Sigmoid colon (tissue), 7 donors: ENCODE measurements around the gene NPB. TPM values are rescaled to one million over a fixed set of nuclear protein-coding genes. Genes with fewer than 3 reads are reported as not detected.
A peak's percentile ranks its signal among the peaks of the same experiment; 100 is the strongest.

Experiments
- DNase-seq: peaks from one replicate; pipeline ENCODE4 v3.0.0-alpha.2; 2019
- H3K27ac ChIP-seq, 4 donors: fragments of 200-600 bp; sonication (generic); one replicate each; pipeline ENCODE4 v1.5.1; 2016 to 2019; ENCODE audit warnings: mild to moderate bottlenecking in 1 of 4
- H3K27me3 ChIP-seq, 3 donors: fragments of 200-600 bp; sonication (generic); one replicate each; pipeline ENCODE4 v1.5.1; 2019; ENCODE audit warnings: mild to moderate bottlenecking in 1 of 3
- H3K36me3 ChIP-seq, 4 donors: fragments of 200-600 bp; sonication (generic); one replicate each; pipeline ENCODE4 v1.5.1; 2016 to 2019
- H3K4me1 ChIP-seq, 4 donors: fragments of 200-600 bp; sonication (generic); one replicate each; pipeline ENCODE4 v1.5.1; 2017 to 2019
- H3K4me3 ChIP-seq, 4 donors: fragments of 200-600 bp; sonication (generic); one replicate each; pipeline ENCODE4 v1.5.1; 2017 to 2019; ENCODE audit warnings: mild to moderate bottlenecking in 2 of 4, moderate library complexity in 1 of 4
- H3K9me3 ChIP-seq, 4 donors: fragments of 200-600 bp in 3 of 4; sonication (generic) in 3 of 4; one replicate each; pipeline versions ENCODE4 v1.5.1 to v1.6.1; 2013 to 2019
- EP300 ChIP-seq, 4 donors: sonication (generic); formaldehyde crosslinking; IDR thresholded peaks; one replicate each; pipeline ENCODE4 v1.6.1; 2017; ENCODE audit warnings: antibody characterized with exemption in 4 of 4
- POLR2A ChIP-seq, 2 donors: fragments of 450-650 bp; IDR thresholded peaks; one replicate each; pipeline ENCODE4 v1.6.1; 2016; ENCODE audit warnings: antibody characterized with exemption in 2 of 2, mild to moderate bottlenecking in 2 of 2, moderate library complexity in 2 of 2
- POLR2AphosphoS5 ChIP-seq, 4 donors: sonication (generic); formaldehyde crosslinking; IDR thresholded peaks; one replicate each; pipeline ENCODE4 v1.6.1; 2017; ENCODE audit warnings: antibody characterized with exemption in 4 of 4
- WGBS, 2 donors: extraction: QIAGEN DNeasy Blood & Tissue Kit; methylation state at CpG; one replicate each; pipeline ENCODE4 v1.1.7; 2013; 5-methylcytosine and 5-hydroxymethylcytosine counted together
- intact Hi-C: fragments of 100-400 bp; cut with DNase I; formaldehyde crosslinking; loops from one replicate; pipeline ENCODE4 v1.15.1; 2023
- polyA plus RNA-seq, 3 donors: library from polyadenylated mRNA; stranded (reverse); fragments of 200-250 nt; gene quantifications; one replicate each; pipeline ENCODE4 v1.2.3, GENCODE V29; 2013
- total RNA-seq, 4 donors: library from RNA; depleted of rRNA; stranded (reverse); fragments of >200 nt; gene quantifications; one replicate each; pipeline ENCODE4 v1.1.0, GENCODE V29; 2016
- TF ChIP-seq, protein P1 (sequence below), 4 experiments: fragments of 450-650 bp in 3 of 4; fragments of 200-600 bp in 1 of 4; IDR thresholded peaks; one replicate each; pipeline ENCODE4 v1.5.1; 2016 to 2019; ENCODE audit warnings: antibody characterized with exemption in 4 of 4, mild to moderate bottlenecking in 3 of 4, moderate library complexity in 2 of 4
- donor health status: healthy with polysubstance abuse.
- donor health status: Bipolar disorder and iron deficiency.
- donor health status: healthy.

NPB gene
- total and polyA plus RNA-seq, 7 donors, result 0.27 to 1.8 (median 0.79) TPM; not detected in 3

DNA sequence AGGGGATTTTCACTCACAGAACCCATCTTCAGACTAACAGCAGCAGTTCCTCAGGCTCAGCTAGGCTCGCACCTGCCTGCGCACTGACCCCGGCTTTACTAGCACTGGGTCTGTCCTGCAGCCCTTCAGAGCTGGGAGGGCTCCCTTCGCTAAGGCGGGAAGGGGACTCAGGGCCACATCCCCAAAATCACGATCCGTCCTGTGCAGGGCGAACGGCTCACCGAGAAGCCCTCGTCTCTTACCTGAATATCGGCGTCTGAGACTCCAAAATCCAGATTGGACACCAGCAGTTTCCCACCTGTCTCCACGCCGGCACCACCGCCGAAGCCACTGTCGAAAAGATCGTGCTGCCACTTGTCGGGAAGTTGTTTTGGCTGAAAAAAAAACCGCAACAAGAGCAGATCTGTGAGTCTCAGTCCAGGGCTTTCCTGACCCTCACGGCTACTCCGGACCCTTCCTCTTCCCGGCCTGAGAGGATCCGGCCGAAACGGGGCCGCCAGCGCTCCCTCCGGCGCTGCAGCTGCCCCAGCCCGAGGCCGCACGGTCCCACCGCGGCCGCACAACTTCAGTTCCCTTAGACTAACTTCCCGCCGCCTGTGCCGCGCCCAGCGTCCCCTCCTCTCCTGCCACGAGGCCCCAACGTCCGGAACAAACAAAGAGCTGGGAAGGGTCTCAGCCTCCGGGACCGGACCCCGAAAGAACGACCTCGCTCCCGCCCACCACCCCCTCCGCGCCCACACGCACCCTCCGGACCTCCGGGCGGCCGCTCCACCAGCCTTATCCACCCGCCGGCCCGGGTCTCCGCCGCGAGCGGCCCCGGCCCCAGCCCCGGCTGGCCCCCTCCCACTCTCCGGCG lies 11.4 kb upstream of the NPB start:
- WGBS, 2 donors, result 5 to 9% methylated on average over 69 of the region's 69 CpGs
- Histone ChIP-seq H3K27ac (peak overlapping the region; percentile 89 to 97 (median 94)), H3K27me3 (no peaks in the 10 kb centered on the region), H3K9me3 (no peaks in the 10 kb centered on the region), H3K4me3 (peak overlapping the region; percentile 77 to 99 (median 90)), H3K4me1 (peaks cover 0 to 32% (median 26%) of the 10 kb centered on the region in 4 donors), H3K36me3 (peaks cover 27 to 64% (median 32%) of the 10 kb centered on the region in 4 donors)
- peak; percentile 62 for DNase-seq
- no peak for TF ChIP-seq POLR2A (IDR thresholded peaks at IDR 0.05)
- no peak for TF ChIP-seq EP300 (IDR thresholded peaks at IDR 0.05)
- TF ChIP-seq POLR2AphosphoS5 (IDR thresholded peaks at IDR 0.05), result no peak
- TF ChIP-seq, protein P1, sequence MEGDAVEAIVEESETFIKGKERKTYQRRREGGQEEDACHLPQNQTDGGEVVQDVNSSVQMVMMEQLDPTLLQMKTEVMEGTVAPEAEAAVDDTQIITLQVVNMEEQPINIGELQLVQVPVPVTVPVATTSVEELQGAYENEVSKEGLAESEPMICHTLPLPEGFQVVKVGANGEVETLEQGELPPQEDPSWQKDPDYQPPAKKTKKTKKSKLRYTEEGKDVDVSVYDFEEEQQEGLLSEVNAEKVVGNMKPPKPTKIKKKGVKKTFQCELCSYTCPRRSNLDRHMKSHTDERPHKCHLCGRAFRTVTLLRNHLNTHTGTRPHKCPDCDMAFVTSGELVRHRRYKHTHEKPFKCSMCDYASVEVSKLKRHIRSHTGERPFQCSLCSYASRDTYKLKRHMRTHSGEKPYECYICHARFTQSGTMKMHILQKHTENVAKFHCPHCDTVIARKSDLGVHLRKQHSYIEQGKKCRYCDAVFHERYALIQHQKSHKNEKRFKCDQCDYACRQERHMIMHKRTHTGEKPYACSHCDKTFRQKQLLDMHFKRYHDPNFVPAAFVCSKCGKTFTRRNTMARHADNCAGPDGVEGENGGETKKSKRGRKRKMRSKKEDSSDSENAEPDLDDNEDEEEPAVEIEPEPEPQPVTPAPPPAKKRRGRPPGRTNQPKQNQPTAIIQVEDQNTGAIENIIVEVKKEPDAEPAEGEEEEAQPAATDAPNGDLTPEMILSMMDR (IDR thresholded peaks at IDR 0.05), result no peak
- intact Hi-C loops, result loop anchor here (2.0 kb wide), 1 partner anchor 20 kb away; the partner anchor contains the start of gene ARHGDIA

- Histone ChIP-seq H3K4me3 (peak overlapping the region; percentile 77 to 99 (median 90)), H3K9me3 (no peaks in the 10 kb centered on the region), H3K4me1 (peaks cover 0 to 32% (median 26%) of the 10 kb centered on the region in 4 donors), H3K27me3 (no peaks in the 10 kb centered on the region), H3K36me3 (peaks cover 24 to 64% (median 33%) of the 10 kb centered on the region in 4 donors), H3K27ac (peak overlapping the region; percentile 89 to 97 (median 94))
- TF ChIP-seq, protein P1 (IDR thresholded peaks at IDR 0.05), result no peak
- TF ChIP-seq POLR2AphosphoS5 (IDR thresholded peaks at IDR 0.05) (no peak), POLR2A (IDR thresholded peaks at IDR 0.05) (no peak), EP300 (IDR thresholded peaks at IDR 0.05) (no peak)
- intact Hi-C loops, result loop anchor here (2.0 kb wide), 1 partner anchor 20 kb away; the partner anchor contains the start of gene ARHGDIA
- no peak for DNase-seq
- 1% methylated on average over 40 of the region's 40 CpGs for WGBS, 2 donors
Observed at GRCh38 chr17:81891303-81891552, 10.8 kb upstream of the NPB start.

DNA sequence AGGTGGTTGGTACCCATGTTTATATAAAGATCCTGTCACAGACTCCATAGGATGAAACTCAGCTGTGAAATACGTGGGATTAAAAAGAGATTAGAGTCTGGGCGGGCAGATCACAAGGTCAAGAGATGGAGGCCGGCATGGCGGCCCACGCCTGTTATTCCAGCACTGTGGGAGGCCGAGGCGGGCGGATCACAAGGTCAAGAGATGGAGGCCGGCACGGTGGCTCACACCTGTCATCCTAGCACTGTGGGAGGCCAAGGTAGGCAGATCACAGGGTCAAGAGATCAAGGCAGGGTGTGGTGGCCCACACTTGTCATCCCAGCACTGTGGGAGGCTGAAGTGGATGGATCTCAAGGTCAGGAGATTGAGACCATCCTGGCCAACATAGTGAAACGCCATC lies 6.6 kb upstream of the NPB start:
- Histone ChIP-seq H3K27ac (no peak overlapping the region), H3K36me3 (peaks cover 4 to 67% (median 34%) of the 10 kb centered on the region in 4 donors), H3K9me3 (no peaks in the 10 kb centered on the region), H3K27me3 (no peaks in the 10 kb centered on the region), H3K4me1 (peaks cover 0 to 21% (median 16%) of the 10 kb centered on the region in 4 donors), H3K4me3 (no peak overlapping the region)
- 93% methylated on average over 11 of the region's 11 CpGs for WGBS, 2 donors
- TF ChIP-seq EP300 (IDR thresholded peaks at IDR 0.05), result no peak
- TF ChIP-seq POLR2AphosphoS5 (IDR thresholded peaks at IDR 0.05), result no peak
- intact Hi-C loops, result no loop called here
- DNase-seq, result no peak

- WGBS, 2 donors, result 94 to 95% methylated on average over 19 of the region's 19 CpGs
Observed at GRCh38 chr17:81898029-81898866, 3.8 kb upstream of the NPB start.

More at GRCh38 chr17:81898029-81898866, 3.8 kb upstream of the NPB start:
- no peak overlapping the region for H3K4me3 ChIP-seq
- intact Hi-C loops, result no loop called here
- H3K27ac ChIP-seq, result no peak overlapping the region
- H3K9me3 ChIP-seq, result no peaks in the 10 kb centered on the region
- no peak for DNase-seq
- peaks cover 0 to 17% (median 14%) of the 10 kb centered on the region in 4 donors for H3K4me1 ChIP-seq
- peaks cover 4 to 70% (median 34%) of the 10 kb centered on the region in 4 donors for H3K36me3 ChIP-seq
- TF ChIP-seq POLR2AphosphoS5 (IDR thresholded peaks at IDR 0.05), result no peak
- TF ChIP-seq POLR2A (IDR thresholded peaks at IDR 0.05), result no peak
- no peak for TF ChIP-seq EP300 (IDR thresholded peaks at IDR 0.05)
- TF ChIP-seq, protein P1 (IDR thresholded peaks at IDR 0.05), result no peak
- H3K27me3 ChIP-seq, result peaks cover 4 to 24% (median 23%) of the 10 kb centered on the region in 3 donors
